HL-60 (cell line): ENCODE data around the gene DDX5.
"Not testable (repeated sequence)": the region's sequence is repeated elsewhere in the genome, so short reads cannot be mapped to it uniquely, and the experiment has no call there.

ENCODE experiments used
- DNase-seq, 2 experiments: peaks; one replicate each; pipeline ENCODE4 v3.0.0-alpha.2; 2010 to 2020; ENCODE audit warnings: low read depth in 1 of 2, low spot score in 1 of 2
- H3K27ac ChIP-seq: fragments of 250-450 bp; sonication (Bioruptor Pico); replicated peaks from 2 replicates; pipeline ENCODE4 v1.5.1; 2020; ENCODE audit warnings: mild to moderate bottlenecking, moderate library complexity
- H3K27me3 ChIP-seq: fragments of 250-450 bp; sonication (Bioruptor Pico); 2 replicates; pipeline ENCODE4 v1.5.1; 2021; ENCODE audit warnings: mild to moderate bottlenecking, moderate library complexity; ENCODE audit not compliant: insufficient read depth, poor library complexity, severe bottlenecking
- H3K4me3 ChIP-seq: replicated peaks from 2 replicates; pipeline ENCODE4 v1.5.1; 2011; ENCODE audit warnings: mild to moderate bottlenecking, control low read depth, low read length; ENCODE audit not compliant: insufficient read depth
- GABPA ChIP-seq: IDR thresholded peaks from 2 replicates; pipeline ENCODE4 v1.6.1; 2012; ENCODE audit warnings: low read depth
- POLR2AphosphoS5 ChIP-seq: IDR thresholded peaks from 2 replicates; pipeline ENCODE4 v1.6.1; 2012; ENCODE audit warnings: low read depth
- SPI1 ChIP-seq: IDR thresholded peaks from 2 replicates; pipeline ENCODE4 v1.6.1; 2012; ENCODE audit warnings: low read depth, mild to moderate bottlenecking, borderline replicate concordance
- TF ChIP-seq, protein P1 (sequence below): IDR thresholded peaks from one replicate; pipeline ENCODE4 v1.5.1; 2011; ENCODE audit warnings: low read length, control low read depth, inconsistent platforms; ENCODE audit not compliant: insufficient read depth
- TF ChIP-seq, protein P2 (sequence below): IDR thresholded peaks from 2 replicates; pipeline ENCODE4 v1.6.1; 2012; ENCODE audit warnings: low read depth; ENCODE audit not compliant: insufficient replicate concordance

DDX5 gene

GRCh38 chr17:64466019-64466735 lies 39.9 kb downstream of the DDX5 start:
- Histone ChIP-seq H3K27me3 (no peaks in the 10 kb centered on the region), H3K27ac (no peak overlapping the region), H3K4me3 (no peak overlapping the region)
- TF ChIP-seq GABPA, result no peak
- no peak for TF ChIP-seq SPI1
- no peak for DNase-seq

GRCh38 chr17:64461788-64462187 lies 44.3 kb downstream of the DDX5 start:
- Histone ChIP-seq H3K27ac (no peak overlapping the region), H3K27me3 (no peaks in the 10 kb centered on the region), H3K4me3 (no peak overlapping the region)
- TF ChIP-seq POLR2AphosphoS5 (no peak), GABPA (no peak)
- TF ChIP-seq, protein P1, sequence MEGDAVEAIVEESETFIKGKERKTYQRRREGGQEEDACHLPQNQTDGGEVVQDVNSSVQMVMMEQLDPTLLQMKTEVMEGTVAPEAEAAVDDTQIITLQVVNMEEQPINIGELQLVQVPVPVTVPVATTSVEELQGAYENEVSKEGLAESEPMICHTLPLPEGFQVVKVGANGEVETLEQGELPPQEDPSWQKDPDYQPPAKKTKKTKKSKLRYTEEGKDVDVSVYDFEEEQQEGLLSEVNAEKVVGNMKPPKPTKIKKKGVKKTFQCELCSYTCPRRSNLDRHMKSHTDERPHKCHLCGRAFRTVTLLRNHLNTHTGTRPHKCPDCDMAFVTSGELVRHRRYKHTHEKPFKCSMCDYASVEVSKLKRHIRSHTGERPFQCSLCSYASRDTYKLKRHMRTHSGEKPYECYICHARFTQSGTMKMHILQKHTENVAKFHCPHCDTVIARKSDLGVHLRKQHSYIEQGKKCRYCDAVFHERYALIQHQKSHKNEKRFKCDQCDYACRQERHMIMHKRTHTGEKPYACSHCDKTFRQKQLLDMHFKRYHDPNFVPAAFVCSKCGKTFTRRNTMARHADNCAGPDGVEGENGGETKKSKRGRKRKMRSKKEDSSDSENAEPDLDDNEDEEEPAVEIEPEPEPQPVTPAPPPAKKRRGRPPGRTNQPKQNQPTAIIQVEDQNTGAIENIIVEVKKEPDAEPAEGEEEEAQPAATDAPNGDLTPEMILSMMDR, result no peak
- TF ChIP-seq, protein P2, sequence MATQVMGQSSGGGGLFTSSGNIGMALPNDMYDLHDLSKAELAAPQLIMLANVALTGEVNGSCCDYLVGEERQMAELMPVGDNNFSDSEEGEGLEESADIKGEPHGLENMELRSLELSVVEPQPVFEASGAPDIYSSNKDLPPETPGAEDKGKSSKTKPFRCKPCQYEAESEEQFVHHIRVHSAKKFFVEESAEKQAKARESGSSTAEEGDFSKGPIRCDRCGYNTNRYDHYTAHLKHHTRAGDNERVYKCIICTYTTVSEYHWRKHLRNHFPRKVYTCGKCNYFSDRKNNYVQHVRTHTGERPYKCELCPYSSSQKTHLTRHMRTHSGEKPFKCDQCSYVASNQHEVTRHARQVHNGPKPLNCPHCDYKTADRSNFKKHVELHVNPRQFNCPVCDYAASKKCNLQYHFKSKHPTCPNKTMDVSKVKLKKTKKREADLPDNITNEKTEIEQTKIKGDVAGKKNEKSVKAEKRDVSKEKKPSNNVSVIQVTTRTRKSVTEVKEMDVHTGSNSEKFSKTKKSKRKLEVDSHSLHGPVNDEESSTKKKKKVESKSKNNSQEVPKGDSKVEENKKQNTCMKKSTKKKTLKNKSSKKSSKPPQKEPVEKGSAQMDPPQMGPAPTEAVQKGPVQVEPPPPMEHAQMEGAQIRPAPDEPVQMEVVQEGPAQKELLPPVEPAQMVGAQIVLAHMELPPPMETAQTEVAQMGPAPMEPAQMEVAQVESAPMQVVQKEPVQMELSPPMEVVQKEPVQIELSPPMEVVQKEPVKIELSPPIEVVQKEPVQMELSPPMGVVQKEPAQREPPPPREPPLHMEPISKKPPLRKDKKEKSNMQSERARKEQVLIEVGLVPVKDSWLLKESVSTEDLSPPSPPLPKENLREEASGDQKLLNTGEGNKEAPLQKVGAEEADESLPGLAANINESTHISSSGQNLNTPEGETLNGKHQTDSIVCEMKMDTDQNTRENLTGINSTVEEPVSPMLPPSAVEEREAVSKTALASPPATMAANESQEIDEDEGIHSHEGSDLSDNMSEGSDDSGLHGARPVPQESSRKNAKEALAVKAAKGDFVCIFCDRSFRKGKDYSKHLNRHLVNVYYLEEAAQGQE, result no peak
- DNase-seq, result no peak

DNA sequence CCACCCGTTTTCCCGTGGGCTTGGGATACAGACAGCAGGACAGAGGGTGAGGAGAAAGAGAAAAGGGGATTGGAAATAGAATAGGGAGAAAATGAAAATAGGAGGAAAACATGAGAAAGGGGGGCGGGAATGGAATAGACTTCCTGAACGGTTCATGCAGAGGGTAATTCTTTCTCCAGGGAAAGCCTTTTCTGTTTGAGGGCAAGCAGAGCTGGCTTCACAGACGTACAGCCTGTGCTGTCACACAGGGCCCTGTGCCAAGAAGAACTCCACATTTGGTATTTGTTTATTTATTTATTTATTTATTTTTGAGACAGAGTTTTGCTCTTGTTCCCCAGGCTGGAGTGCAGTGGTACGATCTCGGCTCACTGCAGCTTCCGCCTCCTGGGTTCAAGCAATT lies 45.1 kb downstream of the DDX5 start:
- H3K4me3 ChIP-seq, result no peak overlapping the region
- no peaks in the 10 kb centered on the region for H3K27me3 ChIP-seq
- TF ChIP-seq SPI1 (no peak), POLR2AphosphoS5 (no peak)
- no peak for DNase-seq
- H3K27ac ChIP-seq, result no peak overlapping the region

DNA sequence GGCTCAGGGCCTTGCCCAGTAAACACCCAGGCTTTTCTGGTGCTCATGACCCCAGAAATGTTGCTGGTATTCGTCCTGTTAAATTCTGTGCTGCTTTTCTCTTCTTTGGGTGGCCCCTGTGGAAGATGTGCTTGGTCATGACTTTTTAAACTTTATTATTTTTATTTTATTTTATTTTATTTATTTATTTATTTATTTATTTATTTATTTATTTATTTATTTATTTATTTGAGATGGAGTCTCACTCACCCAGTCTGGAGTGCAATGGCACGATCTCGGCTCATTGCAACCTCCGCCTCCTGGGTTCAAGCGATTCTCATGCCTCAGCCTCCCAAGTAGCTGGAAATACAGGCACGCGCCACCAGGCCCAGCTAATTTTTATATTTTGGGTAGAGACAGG lies 46.3 kb downstream of the DDX5 start:
- H3K27ac ChIP-seq, H3K4me3 ChIP-seq, H3K27me3 ChIP-seq, DNase-seq: not testable (repeated sequence)

- Histone ChIP-seq H3K4me3 (no peak overlapping the region), H3K27me3 (no peaks in the 10 kb centered on the region), H3K27ac (no peak overlapping the region)
- DNase-seq, result no peak
- TF ChIP-seq, protein P2, result no peak
- no peak for TF ChIP-seq POLR2AphosphoS5
- no peak for TF ChIP-seq SPI1
- TF ChIP-seq, protein P1, result no peak
- no peak for TF ChIP-seq GABPA
Measured at GRCh38 chr17:64459284-64459747, 46.8 kb downstream of the DDX5 start.
